ENCODE data around the gene PTH1R. TPM values are rescaled to one million over a fixed set of nuclear protein-coding genes. Genes with fewer than 3 reads are reported as not detected.

PTH1R gene
- total RNA-seq, 2 experiments from 2014 or later: not detected

DNA sequence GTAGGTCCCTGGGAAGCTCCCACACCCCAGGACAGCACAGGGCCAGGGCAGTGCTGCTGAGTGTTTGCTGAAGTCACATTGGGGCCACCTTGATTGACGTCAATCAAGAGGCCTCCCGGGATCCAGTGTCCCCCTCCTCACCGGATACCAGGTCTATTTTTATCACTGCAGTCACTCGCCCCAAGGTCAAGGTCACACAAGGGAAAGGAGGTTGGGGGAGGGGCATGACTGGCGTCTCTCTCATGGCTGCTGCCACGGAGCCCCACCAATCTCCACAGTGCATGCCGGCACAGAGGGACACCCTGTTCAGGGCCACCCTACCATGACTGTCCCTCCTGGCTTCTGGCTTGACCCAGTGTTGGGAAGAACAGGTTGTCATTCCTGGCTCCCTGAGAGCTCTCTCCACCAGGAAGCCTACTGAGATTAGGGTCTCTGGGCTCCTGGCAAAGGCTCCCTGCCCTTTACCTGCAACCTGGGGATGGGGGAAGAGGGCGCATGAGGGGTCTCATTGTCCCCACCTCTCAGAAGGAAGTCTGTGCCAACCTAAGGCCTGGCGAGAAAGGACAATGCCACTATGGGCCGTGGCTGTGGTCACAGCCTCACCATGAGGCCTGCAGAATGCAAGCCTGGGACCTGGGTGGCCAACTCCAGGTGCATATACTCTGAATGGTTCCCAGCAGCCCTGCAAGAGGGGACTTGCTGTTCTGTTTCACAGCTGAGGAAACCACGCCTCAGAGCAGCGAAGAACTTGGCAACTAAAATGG is 15.7 kb upstream of the PTH1R start:
- ChIA-PET POLR2A (no interaction called here), CTCF (no interaction called here)

DNA sequence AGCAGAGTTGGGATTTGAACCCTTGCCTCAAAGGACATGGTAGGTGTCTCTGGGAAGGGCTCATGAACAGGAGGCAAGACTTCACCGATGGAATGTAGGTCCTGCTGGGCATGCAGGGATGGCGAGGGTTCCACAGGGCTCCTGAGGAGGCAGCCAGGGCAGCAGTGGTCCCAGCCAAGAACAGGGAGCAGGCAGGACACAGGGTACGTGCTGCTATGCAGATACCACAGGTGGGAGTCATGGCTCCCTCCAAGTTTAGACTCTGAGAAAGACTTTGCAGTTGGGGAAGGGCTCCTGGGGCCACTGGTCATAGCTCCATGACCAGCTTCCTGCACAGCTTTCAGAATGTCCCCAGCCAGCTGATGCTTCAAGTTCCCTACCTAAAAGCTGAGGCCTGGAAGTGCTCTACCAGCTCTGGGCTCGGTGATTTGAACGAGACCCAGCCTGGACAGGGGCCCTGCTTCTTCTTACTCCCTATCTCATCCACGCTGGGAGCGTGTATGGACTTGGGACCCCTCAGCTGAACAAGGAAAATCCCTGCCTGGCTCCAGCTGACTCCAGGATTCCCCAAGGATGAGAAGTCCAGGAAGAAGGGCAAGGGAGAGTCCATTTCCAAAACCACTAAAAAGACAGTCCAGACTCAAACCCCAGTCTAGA is 15.0 kb upstream of the PTH1R start:
- ChIA-PET POLR2A (no interaction called here), CTCF (no interaction called here)

DNA sequence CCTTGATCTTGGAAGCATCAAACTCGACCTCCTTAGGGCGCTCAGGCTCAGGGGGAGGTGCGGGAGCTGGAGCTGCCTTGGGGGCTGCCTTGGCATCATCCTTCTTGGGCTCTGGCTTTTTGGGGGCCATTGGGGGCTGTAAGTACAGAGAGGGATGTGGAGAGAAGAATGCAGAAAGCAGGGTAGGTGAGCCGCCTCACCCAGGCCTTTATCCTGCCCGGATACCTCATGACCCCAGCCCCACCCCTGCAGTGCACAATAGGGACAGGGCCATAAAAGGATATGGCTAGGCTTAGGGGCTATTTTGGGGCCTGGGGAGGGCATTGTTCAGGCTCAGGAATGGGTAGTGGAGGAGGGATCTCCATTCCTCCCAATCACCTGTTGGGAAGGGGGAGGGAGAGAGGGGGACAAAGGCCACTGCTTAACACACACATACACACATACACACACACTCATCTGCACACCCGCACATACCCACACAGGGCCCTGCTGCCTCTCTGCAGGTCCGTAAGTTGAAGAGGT is 14.2 kb upstream of the PTH1R start, which contains the start of gene MYL3:
Gene MYL3 (minus strand): TSS at position 184 of the 522 bp plus-strand sequence. CDS start 54 bp downstream, at position 130.
- ChIA-PET POLR2A (no interaction called here), CTCF (no interaction called here)

DNA sequence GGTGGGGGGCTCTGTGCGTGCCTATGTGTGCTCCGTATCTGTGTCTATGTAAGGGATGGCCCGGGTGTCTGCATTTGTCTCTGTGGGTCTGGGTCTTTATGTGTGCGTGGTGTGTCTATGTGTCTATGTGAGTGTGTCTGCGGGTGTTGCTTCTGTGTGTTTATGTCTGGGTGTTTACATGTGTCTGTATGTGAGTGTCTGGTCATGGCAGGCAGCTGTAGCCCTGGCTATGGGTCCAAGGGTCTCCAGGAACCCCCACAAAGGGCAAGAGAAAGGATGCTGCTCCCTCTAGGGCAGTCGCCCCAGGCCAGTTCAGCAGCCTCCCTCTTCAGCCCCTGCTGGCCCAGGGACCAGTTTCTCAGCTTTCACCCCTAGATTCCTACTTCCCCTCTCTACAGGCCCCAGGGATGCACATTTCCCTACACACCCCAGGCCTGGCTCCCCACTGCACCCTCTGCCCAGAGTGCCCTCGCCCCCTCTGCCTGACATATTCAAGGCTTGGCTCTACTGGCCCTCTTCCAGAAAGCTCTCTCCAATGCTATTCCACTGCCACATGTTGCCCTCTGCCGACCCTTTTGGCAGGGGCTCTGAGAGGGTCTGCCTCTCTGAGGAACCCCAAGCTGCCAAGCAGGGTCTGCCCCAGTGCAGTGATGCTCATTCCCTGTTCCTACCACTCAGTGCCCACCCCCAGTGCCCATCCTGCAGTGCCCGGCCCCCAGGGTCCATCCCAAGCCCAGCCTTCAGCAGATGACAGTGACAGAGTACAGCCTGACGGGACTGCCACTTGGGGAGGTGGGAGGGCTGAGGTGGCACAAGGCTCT is 13.2 kb upstream of the PTH1R start:
- ChIA-PET CTCF (no interaction called here), POLR2A (no interaction called here)

DNA sequence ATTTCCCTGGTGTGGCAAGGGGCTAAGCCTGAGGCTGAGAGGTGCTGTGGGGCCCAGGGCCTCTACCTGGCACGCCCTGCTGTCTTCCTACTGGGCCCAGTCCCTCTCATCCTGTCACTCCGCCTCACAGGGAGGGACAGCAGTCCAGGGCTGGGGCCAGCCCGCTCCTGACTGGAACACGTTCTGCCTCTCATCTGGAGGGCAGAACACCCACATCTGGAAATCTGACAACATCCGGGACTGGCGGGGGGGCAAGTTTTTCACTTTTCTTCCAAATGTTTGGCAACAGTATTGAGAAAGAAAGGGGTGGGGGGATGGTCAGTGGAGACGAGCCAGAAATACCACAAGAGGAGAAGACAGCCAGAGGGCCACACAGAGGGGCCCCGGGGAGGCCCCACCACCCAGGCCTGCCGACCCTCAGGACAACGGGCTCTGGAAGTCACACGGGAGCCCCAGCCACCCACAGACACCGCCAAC is 12.5 kb upstream of the PTH1R start:
- ChIA-PET CTCF (no interaction called here), POLR2A (no interaction called here)

DNA sequence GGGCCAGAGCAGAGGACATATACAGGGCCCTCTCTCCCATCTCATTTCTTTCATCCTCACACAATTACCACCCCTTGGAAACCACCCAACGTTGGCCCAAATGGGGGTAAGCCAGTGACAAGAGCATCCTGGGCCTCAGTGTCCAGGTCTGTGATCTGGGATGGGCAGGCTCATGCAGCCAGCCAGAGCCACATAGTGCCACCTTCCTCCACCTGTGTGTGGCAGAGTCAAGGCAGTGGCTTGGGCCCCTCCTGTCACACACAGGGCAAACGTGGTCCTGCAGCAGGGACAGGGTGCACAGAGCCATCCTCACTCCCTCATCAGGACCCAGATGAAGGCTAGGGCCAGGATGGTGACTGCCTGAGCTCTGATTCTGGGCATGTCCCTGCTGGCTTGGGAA is 12.0 kb upstream of the PTH1R start:
- CTCF ChIA-PET: interaction anchor here (1.0 to 2.2 kb wide), 3 partner anchors 29 to 358 kb away, joined by 3 to 15 read pairs (median 3); no protein-coding TSS in a partner anchor
- POLR2A ChIA-PET: no interaction called here

DNA sequence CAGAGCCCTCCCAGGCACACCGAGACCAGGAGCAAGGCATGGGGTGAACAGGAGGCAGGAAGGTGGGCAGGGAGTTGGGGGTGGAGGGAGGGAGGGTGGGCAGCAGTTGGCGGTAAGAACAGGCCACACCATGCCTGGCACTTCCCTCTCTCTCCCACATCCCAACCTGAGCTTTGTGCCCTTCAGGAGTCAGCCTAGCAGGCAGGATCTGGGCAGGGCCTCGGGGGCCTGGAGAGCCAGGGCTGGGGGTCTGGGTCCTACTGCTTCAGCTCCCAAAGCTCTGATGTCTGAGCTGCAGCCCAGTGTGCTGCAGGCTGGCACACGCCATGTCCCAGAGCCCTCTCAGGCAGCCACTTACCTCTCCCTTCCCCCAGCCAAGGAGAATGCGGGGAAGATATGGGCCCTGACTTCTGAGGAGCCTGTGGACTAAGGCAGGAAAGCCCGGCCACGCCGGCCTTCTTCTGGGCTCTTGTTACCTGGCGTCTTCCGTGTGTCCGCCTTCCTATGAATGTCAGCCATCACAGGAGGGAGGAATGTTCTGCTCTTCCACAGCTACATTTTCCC is 11.4 kb upstream of the PTH1R start:
- ChIA-PET CTCF (interaction anchor here (0.6 to 2.2 kb wide), 12 partner anchors 10 to 357 kb away, joined by 3 to 15 read pairs (median 4); no protein-coding TSS in a partner anchor), POLR2A (no interaction called here)

DNA sequence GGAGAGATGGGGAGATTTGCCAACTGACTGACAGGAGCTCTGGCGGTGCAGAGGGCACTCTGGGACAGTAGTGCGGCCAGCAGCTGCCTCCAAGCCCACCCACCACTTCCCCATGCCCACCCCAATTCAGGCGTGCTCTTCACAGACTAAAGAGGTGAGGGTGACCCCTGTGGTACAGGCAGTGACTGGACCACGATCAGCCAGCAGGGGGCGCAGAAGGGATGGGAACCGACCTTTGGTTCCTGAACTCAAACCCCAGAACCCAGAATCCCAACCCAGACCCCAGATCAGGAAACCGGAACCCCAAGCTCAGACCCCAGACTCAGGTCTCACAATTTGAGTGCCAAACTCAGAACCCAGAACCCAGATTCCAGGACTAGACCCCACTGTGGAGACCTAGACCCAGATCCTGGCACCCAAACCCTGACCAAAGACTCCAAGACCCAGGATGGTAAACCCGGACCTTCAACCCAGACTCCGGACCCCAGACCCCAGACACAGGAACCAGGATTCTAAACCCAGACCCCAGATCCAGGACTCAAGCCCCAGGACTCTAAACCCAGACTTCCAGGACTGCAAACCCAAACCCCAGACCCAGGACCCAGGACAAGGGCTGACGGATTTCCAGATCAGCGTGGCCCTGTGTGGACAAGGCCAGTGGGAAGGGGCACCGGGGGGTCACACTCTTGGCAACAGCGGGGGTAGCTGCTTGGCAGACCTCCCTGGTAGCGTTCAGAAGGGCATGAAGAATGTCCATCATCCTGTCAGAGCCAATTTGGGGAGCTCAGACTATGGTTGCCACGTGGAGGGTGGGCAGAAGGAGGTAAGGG is 10.6 kb upstream of the PTH1R start:
- CTCF ChIA-PET: interaction anchor here (0.5 to 2.2 kb wide), 18 partner anchors 9 to 236 kb away, joined by 3 to 15 read pairs (median 4); no protein-coding TSS in a partner anchor
- POLR2A ChIA-PET: interaction anchor here (0.6 kb wide), 1 partner anchor 110 kb away, joined by 4 read pairs; no protein-coding TSS in a partner anchor

DNA sequence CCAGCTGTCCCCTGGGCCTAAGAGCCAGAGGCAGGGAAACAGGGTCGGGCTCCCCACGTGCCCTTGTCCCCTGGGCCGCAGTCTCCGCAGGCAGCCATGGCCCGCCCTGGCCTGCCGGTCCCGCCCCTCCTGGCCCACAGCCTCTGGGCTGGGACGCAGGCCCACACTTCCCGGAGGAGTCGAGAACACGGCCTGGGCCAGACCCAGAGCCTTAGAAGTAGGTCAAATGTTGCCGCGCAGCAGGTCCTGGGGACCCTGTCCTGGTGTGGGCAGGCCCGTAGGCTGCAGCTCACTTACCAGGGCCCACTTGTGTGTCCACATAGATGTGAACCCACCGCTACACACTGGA is 10.0 kb upstream of the PTH1R start:
- CTCF ChIA-PET: interaction anchor here (0.5 to 2.2 kb wide), 11 partner anchors 14 to 235 kb away, joined by 3 to 15 read pairs (median 4); no protein-coding TSS in a partner anchor
- POLR2A ChIA-PET: interaction anchor here (0.6 kb wide), 1 partner anchor 109 kb away, joined by 4 read pairs; no protein-coding TSS in a partner anchor

DNA sequence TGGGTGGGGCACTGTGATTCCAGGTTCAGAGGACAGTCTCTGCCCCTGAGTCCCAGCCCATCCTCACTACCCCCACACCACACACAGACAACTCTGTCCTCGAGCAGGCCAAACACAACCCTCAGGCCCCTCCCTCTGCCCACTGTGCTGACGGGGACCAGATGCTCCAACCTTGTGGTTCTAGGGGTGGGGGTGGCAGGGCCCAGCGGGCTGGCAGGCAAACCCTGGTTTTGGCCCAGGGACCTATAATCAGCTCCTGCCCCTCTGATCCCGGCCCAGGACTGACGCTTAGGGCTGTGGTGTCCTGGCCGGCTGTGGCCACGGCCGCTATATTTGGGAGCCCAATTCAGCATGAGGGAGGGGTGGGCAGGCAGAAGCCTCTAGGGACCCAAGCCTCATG is 9.2 kb upstream of the PTH1R start:
- ChIA-PET CTCF (interaction anchor here (1.0 to 2.2 kb wide), 5 partner anchors 20 to 189 kb away, joined by 3 to 8 read pairs (median 5); no protein-coding TSS in a partner anchor), POLR2A (no interaction called here)

DNA sequence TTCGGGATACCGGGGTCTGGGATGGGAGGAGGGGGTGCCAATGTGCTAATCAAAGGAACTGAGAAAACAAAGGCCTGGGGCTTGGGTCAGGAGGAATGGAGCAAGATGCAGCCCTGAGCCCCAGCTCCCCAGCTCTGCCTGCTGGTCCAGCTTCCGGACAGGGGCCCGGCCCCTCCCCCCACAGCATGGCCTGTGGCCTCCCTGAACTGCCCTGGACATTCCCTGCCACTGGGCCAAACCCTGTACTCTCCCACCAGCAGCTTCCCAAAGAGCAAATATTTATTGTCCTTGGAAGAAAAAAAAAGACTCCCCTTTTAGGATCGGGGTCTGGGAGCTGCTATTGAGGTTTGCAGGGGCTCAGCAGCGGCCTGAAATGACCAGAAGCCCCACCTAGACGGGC is 8.6 kb upstream of the PTH1R start:
- ChIA-PET CTCF (interaction anchor here (1.1 kb wide), 1 partner anchor 26 kb away, joined by 5 read pairs; no protein-coding TSS in a partner anchor), POLR2A (no interaction called here)

DNA sequence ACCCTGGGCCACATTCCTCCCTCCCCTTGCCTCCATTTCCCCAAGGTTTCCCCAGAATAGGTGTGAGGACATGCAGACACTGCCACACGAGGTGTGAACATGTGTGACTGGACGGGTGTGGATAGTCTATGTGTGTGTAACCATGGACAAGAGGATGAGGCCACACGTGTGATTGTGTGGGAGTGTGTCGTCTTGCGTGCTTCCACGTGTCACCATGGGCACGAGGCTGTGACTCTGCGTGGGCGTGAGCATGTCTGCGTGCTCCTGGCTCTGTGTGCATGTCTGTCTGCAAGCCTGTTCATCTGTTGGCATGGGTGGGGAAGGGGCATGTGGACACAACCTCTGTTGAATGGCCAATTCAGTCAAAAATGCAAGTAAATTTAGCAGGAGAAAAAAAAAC is 8.1 kb upstream of the PTH1R start:
- POLR2A ChIA-PET: no interaction called here

DNA sequence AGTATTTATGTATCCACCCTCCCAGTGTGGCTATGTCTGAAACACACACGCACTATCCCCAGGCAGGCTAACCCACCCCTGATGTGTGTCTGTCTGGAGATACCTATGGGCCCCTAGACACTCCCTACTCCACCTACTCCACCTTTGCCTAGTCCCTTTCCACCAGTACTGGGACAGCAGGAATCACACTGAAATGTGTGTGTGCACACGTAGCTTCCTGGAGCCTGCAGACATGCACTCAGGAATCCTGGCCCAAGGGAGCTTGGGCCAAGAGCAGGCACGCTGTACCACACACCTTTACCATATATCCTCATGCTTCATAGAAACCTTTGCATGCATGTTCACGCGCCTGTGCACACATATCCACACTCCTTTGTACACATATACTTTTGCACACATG is 6.9 kb upstream of the PTH1R start:
- ChIA-PET CTCF (no interaction called here), POLR2A (no interaction called here)

More for the DNA sequence above, 8.1 kb upstream of the PTH1R start:
- CTCF ChIA-PET: no interaction called here

DNA sequence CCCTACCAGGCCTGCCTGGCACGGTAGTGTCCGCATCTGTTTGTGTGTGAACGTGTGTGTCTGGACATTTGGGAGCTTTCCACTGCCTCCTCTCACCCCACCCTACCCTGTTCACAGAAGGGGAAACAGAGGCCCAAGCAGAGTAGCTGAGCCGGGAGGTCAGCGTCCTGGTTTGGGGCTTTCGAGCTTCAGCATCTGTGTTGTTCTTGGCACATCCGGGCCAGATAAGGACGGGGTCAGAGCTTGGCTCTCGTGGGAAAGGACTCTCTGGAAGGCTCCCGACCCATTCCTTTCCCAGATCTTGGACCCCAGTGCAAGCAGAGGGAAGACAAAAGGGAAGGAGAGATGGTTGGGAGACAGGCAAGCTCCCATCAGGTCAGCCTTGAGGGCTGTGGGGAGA is 6.3 kb upstream of the PTH1R start:
- POLR2A ChIA-PET: no interaction called here

DNA sequence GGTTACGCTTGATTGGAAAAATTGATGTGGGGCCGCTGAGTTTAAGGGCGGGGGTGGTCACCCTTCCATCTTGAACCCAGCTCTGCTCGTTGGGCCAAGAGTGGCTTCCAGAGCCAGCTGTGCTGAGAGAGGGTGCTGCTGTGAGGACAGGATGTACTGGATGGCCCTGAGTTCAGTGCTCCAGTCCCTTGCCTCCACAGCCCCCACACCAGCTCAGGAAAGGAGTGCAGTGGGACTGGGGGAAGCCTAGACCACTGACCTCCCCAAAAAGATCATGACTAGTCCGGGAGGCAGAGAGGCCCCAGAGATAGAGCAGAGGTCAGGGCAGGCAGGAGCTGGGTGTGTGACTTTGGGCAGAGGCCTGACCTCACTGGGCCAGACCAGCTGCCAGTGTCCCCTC is 4.0 kb upstream of the PTH1R start:
- CTCF ChIA-PET: interaction anchor here (1.1 to 1.3 kb wide), 2 partner anchors 22 to 36 kb away, joined by 4 to 5 read pairs; no protein-coding TSS in a partner anchor
- POLR2A ChIA-PET: no interaction called here

More for the DNA sequence above, 6.3 kb upstream of the PTH1R start:
- CTCF ChIA-PET: interaction anchor here (1.3 kb wide), 1 partner anchor 38 kb away, joined by 3 read pairs; no protein-coding TSS in a partner anchor

DNA sequence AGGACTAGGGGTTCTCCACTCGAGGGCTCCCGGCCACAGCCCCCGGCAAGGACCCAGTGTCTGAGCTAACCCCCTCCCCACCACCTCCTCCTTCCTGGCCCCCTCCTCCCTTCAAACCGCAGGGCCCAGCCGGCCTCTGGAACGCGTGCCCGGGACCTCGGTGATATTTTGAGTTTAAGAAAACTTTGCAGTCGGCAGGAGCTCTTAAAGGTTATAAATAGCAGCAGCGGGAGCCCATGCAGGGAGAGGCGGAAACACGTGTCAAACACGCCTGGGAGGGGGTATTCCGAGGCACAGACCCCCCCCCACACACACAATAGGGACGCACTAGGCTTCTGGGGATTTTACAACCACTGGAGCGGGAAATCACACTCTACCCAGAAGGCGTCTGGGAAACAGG is 3.1 kb upstream of the PTH1R start:
- ChIA-PET CTCF (no interaction called here), POLR2A (no interaction called here)

DNA sequence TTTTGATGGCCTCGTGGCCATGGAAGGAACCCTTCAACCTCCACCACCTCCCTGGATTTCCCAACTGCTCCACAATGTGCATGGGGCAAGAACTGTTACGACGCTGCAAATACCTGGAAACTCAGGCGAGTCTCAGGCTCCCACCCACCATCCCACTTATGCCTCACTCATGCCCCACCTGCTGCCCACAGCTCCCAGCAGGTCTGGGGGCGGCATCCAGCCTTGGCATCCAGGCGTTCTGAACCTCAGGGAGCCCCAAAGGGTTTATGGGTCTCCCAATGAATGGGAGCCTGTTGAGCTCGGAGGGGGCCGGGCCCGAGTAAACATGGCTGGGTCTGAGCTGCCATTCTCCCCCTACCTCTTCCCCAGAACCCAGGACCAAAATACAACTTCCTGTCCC is 2.0 kb upstream of the PTH1R start:
- ChIA-PET POLR2A (no interaction called here), CTCF (no interaction called here)
